Stimulated activated CD4-positive, alpha-beta T cell treated with anti-CD3 and anti-CD28 coated beads, Interleukin-1b, Interleukin-23, amount 100 ng/mL, for 1 hour (primary cell): ENCODE results near the gene DYNLT2.

Experiments used
- DNase-seq, 2 donors: peaks; one replicate each; pipeline ENCODE4 v3.0.0-alpha.2; 2020; ENCODE audit warnings: low read depth in 2 of 2

The DYNLT2 gene

GRCh38 chr6:169701311-169701953 is 49.9 kb downstream of the DYNLT2 start:
- DNase-seq = no peak

DNA sequence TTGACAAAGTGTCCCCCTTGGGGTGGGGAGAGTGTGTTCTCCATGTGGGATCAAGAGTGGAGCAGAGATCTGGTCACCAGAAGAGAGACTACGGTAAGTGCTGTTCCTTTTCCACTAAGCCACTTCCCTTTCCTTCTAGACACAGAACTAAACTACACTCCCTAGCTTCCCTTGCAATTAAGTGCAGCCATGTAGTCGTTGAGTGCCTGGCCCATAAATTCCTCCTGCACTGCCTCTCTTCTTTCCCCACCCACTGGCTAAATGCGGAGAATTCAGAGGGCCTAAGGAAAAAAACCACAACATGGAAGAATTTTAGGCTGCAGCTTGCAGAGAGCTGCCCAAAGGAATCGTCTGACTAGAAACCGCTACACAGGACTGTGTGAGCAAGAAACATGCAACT is 51.1 kb downstream of the DYNLT2 start:
- no peak for DNase-seq

DNA sequence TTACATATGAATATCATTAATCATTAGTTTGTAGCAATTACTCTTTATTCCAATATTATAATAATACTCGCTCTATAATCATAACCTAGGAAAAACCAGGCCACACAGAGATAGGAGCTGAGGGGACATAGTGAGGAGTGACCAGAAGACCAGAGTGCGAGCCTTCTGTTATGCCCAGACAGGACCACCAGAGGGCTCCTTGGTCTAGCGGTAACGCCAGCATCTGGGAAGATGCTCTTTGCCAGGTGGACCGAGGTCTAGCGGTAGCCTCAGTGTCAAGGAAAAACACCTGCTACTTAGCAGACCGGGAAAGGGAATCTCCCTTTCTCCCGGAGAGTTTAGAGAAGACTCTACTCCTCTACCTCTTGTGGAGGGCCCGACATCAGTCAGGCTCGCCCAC is 54.3 kb downstream of the DYNLT2 start:
- peak in 1 of 2 donors; percentile 9 for DNase-seq

GRCh38 chr6:169695131-169695530 is 56.2 kb downstream of the DYNLT2 start:
- no peak for DNase-seq

DNA sequence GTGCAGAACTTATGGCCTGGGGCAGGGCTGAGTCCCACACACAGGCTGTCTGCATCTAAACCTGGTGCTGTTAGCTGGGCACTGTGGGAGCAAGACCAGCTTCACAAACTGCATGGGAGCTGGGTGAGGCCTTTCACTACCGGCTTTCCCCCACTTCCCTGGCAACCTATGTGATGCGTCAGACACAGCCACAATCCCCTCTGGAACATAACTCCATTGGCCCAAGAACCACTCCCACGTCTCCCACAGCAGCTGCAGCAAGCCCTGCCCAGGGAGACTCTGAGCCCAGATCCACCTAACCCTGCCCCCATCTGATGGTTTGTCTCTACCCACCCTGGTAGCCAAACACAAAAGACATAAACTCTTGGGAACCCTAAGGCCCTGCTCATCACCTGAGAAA is 58.9 kb downstream of the DYNLT2 start:
- DNase-seq = no peak

DNA sequence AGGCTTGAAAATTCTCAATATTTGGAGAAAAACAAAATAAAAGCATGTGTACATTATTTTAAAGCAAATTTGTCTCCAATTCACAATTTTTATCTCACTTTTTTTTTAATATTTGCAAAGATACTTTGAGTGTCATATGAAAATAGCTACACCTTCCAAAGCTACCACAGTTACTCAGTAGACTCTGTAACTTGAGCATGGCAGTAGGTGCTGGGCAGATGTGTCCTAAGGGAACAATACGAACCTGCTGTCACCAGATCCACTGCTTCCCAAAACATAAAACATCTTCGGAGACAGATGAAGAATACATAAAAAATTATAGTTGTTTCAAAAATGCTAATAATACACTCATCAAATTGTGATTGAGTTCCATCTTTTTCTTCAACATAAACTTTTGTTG is 60.1 kb downstream of the DYNLT2 start:
- DNase-seq = no peak
